ENCODE measurements around the gene POLD3.

GRCh38 chr11:74646954-74647353 is 54.6 kb downstream of the POLD3 start:
- TF ChIP-seq POLR2A (IDR thresholded peaks at IDR 0.05): no peak
- no peak for TF ChIP-seq CTCF (IDR thresholded peaks at IDR 0.05)
- TF ChIP-seq POLR2AphosphoS5 (IDR thresholded peaks at IDR 0.05): no peak

All from upper lobe of left lung (tissue), 4 donors.